GM13976 (cell line): ENCODE results near the gene ATP8B4.

Experiments used
- DNase-seq: peaks from one replicate; pipeline ENCODE4 v3.0.0; 2012; ENCODE audit warnings: low spot score
- CTCF ChIP-seq: IDR thresholded peaks from 2 replicates; pipeline ENCODE4 v1.5.1; 2012; ENCODE audit warnings: borderline replicate concordance, mild to moderate bottlenecking; ENCODE audit not compliant: insufficient read depth; ENCODE audit errors: extremely low read depth, missing control alignments, control extremely low read depth
- in situ Hi-C: fragments of 300-500 bp; cut with MboI; formaldehyde crosslinking; loops from one replicate; pipeline ENCODE4 v1.12.0; 2022; ENCODE audit warnings: low sequenced_read_pairs, mixed read lengths, inconsistent platforms; ENCODE audit not compliant: unreplicated experiment

ATP8B4 gene

GRCh38 chr15:49985463-49985862, 133.6 kb downstream of the ATP8B4 start:
- DNase-seq: no peak
- TF ChIP-seq CTCF: no peak
- in situ Hi-C loops: no loop called here

- DNase-seq: no peak
- in situ Hi-C loops: no loop called here
- no peak for TF ChIP-seq CTCF
These were observed 134.6 kb downstream of the ATP8B4 start for GRCh38 chr15:49984436-49984835.

GRCh38 chr15:49982584-49982983, 136.4 kb downstream of the ATP8B4 start:
- TF ChIP-seq CTCF: no peak
- DNase-seq: no peak
- in situ Hi-C loops: no loop called here

GRCh38 chr15:49979705-49980382, 139.2 kb downstream of the ATP8B4 start:
- in situ Hi-C loops: no loop called here
- no peak for DNase-seq
- no peak for TF ChIP-seq CTCF

GRCh38 chr15:49978121-49978520, 140.9 kb downstream of the ATP8B4 start:
- in situ Hi-C loops: no loop called here
- TF ChIP-seq CTCF: no peak

GRCh38 chr15:49977306-49977705, 141.7 kb downstream of the ATP8B4 start:
- in situ Hi-C loops: no loop called here
- no peak for DNase-seq
- no peak for TF ChIP-seq CTCF

More at GRCh38 chr15:49978121-49978520, 140.9 kb downstream of the ATP8B4 start:
- DNase-seq: no peak
